Dedifferentiated amniotic fluid mesenchymal stem cell (primary cell): ENCODE data around the gene OAS3.
A peak's percentile ranks its signal among the peaks of the same experiment; 100 is the strongest.
"Not testable (repeated sequence)": the region's sequence is repeated elsewhere in the genome, so short reads cannot be mapped to it uniquely, and the experiment has no call there.

Experiments used
- DNase-seq: peaks from one replicate; pipeline ENCODE4 v3.0.0-alpha.2; 2016; ENCODE audit errors: extremely low spot score

OAS3 gene, protein sequence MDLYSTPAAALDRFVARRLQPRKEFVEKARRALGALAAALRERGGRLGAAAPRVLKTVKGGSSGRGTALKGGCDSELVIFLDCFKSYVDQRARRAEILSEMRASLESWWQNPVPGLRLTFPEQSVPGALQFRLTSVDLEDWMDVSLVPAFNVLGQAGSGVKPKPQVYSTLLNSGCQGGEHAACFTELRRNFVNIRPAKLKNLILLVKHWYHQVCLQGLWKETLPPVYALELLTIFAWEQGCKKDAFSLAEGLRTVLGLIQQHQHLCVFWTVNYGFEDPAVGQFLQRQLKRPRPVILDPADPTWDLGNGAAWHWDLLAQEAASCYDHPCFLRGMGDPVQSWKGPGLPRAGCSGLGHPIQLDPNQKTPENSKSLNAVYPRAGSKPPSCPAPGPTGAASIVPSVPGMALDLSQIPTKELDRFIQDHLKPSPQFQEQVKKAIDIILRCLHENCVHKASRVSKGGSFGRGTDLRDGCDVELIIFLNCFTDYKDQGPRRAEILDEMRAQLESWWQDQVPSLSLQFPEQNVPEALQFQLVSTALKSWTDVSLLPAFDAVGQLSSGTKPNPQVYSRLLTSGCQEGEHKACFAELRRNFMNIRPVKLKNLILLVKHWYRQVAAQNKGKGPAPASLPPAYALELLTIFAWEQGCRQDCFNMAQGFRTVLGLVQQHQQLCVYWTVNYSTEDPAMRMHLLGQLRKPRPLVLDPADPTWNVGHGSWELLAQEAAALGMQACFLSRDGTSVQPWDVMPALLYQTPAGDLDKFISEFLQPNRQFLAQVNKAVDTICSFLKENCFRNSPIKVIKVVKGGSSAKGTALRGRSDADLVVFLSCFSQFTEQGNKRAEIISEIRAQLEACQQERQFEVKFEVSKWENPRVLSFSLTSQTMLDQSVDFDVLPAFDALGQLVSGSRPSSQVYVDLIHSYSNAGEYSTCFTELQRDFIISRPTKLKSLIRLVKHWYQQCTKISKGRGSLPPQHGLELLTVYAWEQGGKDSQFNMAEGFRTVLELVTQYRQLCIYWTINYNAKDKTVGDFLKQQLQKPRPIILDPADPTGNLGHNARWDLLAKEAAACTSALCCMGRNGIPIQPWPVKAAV

GRCh38 chr12:112937741-112938719, at the start of gene OAS3:
TSS of gene OAS3 (plus strand) at chr12:112938474. CDS start at chr12:112938531, 57 bp downstream.
- peak; percentile 27 for DNase-seq

- DNase-seq: no peak
These were observed 46.9 kb upstream of the OAS3 start for GRCh38 chr12:112891093-112892024.

DNA sequence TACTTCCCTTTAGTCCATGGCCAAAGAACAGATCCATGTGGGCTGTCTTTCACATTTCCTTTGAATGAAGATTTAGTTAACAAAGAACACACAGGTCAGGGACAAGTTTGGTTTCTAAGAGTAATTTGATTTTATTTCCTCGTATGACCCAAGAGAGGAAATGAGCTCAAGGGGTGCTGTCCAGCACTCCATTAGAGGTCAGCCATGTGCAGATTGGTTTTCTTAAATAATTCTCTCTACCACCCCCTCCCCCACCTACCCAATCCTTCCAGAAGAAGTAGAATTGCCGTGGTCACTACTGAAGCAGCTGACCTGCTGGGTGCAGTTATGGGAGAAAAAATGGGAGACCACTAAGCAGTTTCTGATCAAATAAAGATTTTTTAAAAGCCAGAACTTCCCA, 45.4 kb upstream of the OAS3 start:
- no peak for DNase-seq

DNA sequence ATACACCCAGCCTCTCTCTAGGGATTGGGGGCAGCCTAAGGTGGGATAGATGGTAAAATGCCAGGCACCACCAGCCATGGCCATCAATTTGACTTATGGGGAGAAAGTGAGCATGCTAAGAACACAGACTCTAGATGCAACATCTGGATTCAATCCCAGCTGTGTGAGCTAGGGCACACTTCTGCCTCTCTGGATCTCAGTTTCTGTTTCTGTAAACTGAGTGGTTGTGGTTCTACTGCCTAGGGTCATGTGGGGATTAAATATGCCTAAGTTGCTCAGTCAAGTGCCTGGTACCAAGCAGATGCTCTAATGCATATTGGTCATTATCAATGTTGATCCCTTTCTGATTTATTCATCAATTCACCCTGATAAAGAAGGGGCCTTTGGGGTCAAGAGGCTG, 44.1 kb upstream of the OAS3 start:
- no peak for DNase-seq

DNA sequence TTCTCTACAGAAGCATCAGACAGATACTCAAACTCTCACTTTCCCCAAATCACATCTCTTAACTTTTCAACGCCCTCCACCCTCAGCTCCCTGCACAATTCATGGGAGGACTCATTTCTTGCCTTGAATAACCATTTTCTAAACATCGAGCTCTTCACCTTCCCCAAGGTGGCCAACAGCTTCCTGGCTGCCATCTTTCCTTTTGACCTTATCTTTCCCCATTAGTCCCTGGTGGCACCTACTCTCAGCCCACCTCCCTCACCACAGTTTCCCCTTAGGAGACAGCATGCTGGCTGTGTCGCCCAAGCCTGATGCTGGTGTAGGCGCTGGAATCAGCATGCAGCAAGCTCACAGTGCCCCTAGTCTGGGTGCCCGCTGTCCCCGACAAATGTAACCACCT, 39.9 kb upstream of the OAS3 start:
- DNase-seq: no peak

DNA sequence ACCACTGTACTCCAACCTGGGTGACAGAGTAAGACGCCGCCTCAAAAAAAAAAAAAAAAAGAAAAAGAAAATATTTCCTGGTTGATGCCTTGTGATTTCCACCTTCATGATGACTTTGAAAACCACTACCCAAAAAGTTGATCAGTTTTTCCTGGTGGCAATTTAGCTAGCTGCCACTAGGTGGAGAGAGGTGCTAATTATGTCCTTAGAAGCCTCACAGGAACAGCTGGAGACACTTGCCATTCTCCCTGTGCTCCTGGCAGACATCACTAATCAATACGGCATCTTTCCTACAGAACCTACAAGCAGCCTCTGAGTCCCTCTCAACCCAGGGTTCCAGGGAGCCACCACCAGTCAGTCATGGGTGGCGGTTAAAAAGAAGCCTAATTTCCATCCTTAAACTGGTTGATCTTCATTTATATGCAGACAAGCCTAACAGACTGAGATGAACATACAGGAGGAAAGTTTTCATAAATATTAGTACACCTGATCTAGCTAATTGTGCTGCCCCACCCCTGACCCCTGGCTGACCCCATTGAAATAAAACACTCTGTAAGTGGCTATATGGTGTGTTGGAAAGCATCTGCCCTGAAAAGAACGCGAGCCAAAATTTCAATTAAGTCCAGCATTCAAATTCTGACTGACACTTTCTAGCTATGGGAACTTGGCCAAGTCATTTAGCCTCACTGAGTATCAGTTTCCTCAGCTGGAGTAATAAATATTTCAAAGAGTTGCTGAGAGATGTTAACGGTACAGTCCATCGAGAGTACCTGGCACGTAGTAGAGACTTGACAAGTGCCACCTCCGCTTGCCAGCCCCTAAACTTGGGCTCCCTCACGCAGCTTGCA, 37.8 kb upstream of the OAS3 start:
- no peak for DNase-seq

DNA sequence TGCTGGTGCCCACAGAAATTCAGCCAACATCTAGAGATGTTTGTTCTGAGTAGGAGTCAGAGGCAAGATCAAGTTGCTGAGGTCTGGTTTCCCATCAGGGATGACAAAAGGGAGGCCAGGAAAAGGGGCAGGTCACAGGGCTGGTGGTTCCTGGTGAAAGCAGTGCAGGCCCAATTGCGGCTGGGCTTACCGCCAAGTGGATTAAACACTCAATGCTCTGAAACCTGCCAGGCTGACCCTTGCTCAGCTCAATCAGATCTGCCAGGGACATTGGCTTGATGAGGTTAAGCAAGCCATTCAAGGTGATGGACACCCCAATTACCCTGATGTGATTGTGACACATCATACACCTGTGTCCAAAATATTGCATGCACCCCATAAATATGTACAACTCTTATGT, 37.0 kb upstream of the OAS3 start:
- DNase-seq: no peak

- DNase-seq: no peak
These were observed 33.7 kb upstream of the OAS3 start for GRCh38 chr12:112904571-112904970.

DNA sequence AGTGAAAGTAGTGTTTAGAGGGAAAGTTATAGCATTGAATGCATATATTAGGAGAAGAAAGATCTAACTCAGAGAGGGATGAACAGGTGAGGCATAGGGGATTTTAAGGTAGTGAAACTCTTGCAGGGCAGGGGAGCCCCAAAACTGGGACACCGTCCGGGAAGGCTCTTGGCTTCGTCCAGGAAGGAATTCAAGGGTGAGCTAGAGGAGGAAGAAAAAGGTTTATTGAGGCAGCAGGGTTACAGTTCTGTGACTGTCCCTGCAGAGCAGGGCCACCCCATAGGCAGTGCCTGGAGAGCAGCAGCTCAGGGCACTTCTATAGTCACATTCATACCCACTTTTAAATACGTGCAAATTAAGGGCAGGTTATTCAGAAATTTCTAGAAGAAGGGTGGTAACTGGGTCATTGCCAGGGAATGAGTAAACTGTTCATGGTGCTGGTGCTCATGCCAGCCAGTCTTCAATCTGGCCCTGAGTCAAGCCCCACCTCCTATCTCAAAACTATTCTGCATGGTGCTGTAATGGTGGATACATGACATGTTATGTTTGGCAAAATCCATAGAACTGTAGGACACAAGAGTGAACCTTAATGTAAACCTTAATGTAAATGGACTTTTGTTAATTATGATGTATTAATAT, 32.7 kb upstream of the OAS3 start:
- no peak for DNase-seq

DNA sequence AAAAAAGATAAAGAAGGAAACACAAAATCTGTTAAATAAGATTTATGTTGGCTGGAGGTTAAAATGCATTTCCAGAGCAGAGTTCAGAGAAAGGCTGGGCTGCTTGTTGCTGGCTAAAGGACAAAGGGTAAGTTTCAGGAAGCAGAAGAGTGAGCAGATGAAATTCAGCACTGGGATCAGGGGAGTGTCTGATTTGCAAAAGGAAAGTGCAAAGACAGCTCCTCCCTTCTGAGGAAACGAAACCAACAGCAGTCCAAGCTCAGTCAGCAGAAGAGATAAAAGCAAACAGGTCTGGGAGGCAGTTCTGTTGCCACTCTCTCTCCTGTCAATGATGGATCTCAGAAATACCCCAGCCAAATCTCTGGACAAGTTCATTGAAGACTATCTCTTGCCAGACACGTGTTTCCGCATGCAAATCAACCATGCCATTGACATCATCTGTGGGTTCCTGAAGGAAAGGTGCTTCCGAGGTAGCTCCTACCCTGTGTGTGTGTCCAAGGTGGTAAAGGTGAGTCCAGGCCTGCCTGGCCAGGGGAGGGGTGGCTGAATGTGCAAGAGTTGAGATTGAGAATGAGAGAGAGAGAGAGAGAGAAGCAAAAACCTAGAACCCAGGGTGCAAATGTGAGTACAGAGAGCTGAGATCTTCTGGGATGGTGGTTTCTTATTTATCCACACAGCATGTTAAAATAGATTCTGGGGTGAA, 31.4 kb upstream of the OAS3 start, which contains the start of gene OAS1:
Gene OAS1 (plus strand): TSS at position 251 of the 703 bp plus-strand sequence. CDS start 78 bp downstream, at position 329.
- DNase-seq: no peak

- no peak for DNase-seq
These were observed 30.7 kb upstream of the OAS3 start for GRCh38 chr12:112907415-112908157.

- no peak for DNase-seq
These were observed 29.7 kb upstream of the OAS3 start for GRCh38 chr12:112908548-112908947.

GRCh38 chr12:112909693-112910092, 28.6 kb upstream of the OAS3 start:
- no peak for DNase-seq

GRCh38 chr12:112913038-112913688, 25.1 kb upstream of the OAS3 start:
- DNase-seq: no peak

DNA sequence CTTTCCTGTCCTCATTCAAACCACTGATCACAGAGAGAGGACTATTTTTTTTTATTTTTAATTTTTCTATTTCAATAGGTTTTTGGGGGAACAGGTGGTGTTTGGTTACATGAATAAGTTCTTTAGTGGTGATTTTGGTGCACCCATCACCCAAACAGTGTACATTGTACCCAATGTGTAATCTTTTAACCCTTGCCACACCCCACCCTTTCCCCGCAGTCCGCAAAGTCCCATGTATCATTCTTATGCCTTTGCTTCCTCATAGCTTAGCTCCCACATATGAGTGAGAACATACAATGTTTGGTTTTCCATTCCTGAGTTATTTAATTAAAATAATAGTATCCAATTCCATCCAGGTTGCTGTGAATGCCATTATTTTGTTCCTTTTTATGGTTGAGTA, 24.4 kb upstream of the OAS3 start:
- not testable (repeated sequence) for DNase-seq

DNA sequence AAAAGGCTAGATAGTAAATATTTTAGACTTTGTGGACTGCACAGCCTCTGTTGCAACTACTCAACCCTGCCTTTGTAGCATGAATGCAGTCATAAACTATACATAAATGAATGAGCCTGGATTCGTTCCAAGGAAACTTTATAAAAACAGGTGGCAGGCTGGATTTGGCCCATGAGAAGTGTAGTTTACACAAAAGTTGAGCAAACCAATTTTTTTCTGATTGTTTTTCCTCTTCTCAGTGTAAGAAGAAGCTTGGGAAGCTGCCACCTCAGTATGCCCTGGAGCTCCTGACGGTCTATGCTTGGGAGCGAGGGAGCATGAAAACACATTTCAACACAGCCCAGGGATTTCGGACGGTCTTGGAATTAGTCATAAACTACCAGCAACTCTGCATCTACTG, 22.0 kb upstream of the OAS3 start:
- DNase-seq: peak; percentile 34

DNA sequence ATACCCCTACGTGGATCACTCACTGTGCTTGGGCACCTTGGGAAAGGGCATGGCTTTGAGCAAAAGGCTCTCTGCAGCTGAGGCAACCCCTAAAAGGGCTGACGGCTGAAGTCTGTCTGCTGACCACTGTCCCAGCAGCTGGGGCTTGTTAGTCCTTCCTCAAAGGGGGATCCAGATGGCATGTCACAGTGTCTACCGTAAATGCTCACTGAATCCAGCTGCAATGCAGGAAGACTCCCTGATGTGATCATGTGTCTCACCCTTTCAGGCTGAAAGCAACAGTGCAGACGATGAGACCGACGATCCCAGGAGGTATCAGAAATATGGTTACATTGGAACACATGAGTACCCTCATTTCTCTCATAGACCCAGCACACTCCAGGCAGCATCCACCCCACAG, 19.2 kb upstream of the OAS3 start:
- DNase-seq: no peak
